IPS-18a (cell line): ENCODE measurements around the gene ALDH1L1.
"Not testable (repeated sequence)": the region's sequence is repeated elsewhere in the genome, so short reads cannot be mapped to it uniquely, and the experiment has no call there.

Source experiments
- H3K27ac ChIP-seq: one replicate; pipeline ENCODE4 v1.5.1; 2013; ENCODE audit warnings: low read length
- H3K27me3 ChIP-seq: one replicate; pipeline ENCODE4 v1.6.1; 2013; ENCODE audit warnings: mild to moderate bottlenecking, low read length; ENCODE audit not compliant: control insufficient read depth, insufficient read depth
- H3K36me3 ChIP-seq: one replicate; pipeline ENCODE4 v1.6.1; 2013; ENCODE audit warnings: low read depth, low read length; ENCODE audit not compliant: control insufficient read depth
- H3K4me1 ChIP-seq: one replicate; pipeline ENCODE4 v1.6.1; 2013; ENCODE audit warnings: low read depth, low read length; ENCODE audit not compliant: control insufficient read depth
- H3K4me3 ChIP-seq: one replicate; pipeline ENCODE4 v1.5.1; 2013; ENCODE audit warnings: low read length
- H3K9ac ChIP-seq: one replicate; pipeline ENCODE4 v1.6.1; 2013; ENCODE audit warnings: mild to moderate bottlenecking, low read length, moderate library complexity
- H3K9me3 ChIP-seq: one replicate; pipeline ENCODE4 v1.6.1; 2013; ENCODE audit warnings: low read depth, low read length; ENCODE audit not compliant: control insufficient read depth

Gene ALDH1L1

GRCh38 chr3:126104742-126105605 is 75.4 kb downstream of the ALDH1L1 start:
- Histone ChIP-seq H3K27me3 (no peaks in the 10 kb centered on the region), H3K27ac (no peak overlapping the region), H3K4me3 (no peak overlapping the region)

DNA sequence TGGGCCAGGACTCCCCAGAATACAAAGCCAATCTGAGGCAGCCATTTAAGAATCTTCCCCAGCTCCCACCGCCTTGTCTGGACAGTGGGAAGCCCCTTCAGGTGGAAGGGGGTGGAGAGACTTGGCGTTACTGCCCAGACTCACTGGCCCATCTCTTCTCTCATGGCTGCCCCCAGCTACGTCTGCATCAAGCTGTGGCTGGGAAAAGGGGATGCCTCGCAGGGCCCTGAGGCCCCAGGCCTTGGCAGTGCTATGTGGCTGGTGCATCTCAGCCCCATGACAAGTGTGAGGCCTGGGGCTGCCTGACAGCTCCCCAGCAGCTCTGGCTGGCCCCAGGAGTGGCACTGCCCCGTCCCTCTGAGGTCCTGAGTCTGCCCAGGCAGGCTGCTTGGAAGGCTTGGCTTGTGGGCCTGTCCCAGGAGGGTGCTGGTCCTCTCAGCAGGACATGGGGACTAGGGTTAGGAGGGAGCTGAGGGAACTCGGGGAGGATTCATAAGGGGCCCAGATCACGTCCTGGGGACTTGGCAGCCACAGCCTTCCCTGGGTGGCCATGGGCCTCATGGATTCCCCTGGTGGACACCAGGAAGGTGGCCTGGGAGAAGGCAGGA is 76.3 kb downstream of the ALDH1L1 start:
- Histone ChIP-seq H3K27ac (no peak overlapping the region), H3K9me3 (no peaks in the 10 kb centered on the region), H3K36me3 (no peaks in the 10 kb centered on the region), H3K4me3 (no peak overlapping the region), H3K9ac (no peak overlapping the region), H3K27me3 (no peaks in the 10 kb centered on the region), H3K4me1 (no peaks in the 10 kb centered on the region)

More at GRCh38 chr3:126104742-126105605, 75.4 kb downstream of the ALDH1L1 start:
- Histone ChIP-seq H3K4me1 (no peaks in the 10 kb centered on the region), H3K36me3 (no peaks in the 10 kb centered on the region), H3K9ac (no peak overlapping the region), H3K9me3 (no peaks in the 10 kb centered on the region)

- H3K9me3 ChIP-seq: no peaks in the 10 kb centered on the region
- H3K4me1 ChIP-seq: no peaks in the 10 kb centered on the region
- no peak overlapping the region for H3K9ac ChIP-seq
- H3K4me3 ChIP-seq: no peak overlapping the region
- H3K36me3 ChIP-seq: no peaks in the 10 kb centered on the region
- no peak overlapping the region for H3K27ac ChIP-seq
- no peaks in the 10 kb centered on the region for H3K27me3 ChIP-seq
These were observed 77.0 kb downstream of the ALDH1L1 start for GRCh38 chr3:126103121-126104027.

GRCh38 chr3:126102530-126102951 is 77.8 kb downstream of the ALDH1L1 start:
- no peak overlapping the region for H3K9ac ChIP-seq
- H3K36me3 ChIP-seq: no peaks in the 10 kb centered on the region
- H3K27ac ChIP-seq: no peak overlapping the region
- H3K27me3 ChIP-seq: no peaks in the 10 kb centered on the region
- H3K4me3 ChIP-seq: no peak overlapping the region
- no peaks in the 10 kb centered on the region for H3K4me1 ChIP-seq
- no peaks in the 10 kb centered on the region for H3K9me3 ChIP-seq

GRCh38 chr3:126102011-126102410 is 78.4 kb downstream of the ALDH1L1 start:
- Histone ChIP-seq H3K27ac (no peak overlapping the region), H3K36me3 (no peaks in the 10 kb centered on the region), H3K9me3 (peaks cover under 1% of the 10 kb centered on the region), H3K27me3 (no peaks in the 10 kb centered on the region), H3K9ac (no peak overlapping the region), H3K4me3 (no peak overlapping the region), H3K4me1 (no peaks in the 10 kb centered on the region)

DNA sequence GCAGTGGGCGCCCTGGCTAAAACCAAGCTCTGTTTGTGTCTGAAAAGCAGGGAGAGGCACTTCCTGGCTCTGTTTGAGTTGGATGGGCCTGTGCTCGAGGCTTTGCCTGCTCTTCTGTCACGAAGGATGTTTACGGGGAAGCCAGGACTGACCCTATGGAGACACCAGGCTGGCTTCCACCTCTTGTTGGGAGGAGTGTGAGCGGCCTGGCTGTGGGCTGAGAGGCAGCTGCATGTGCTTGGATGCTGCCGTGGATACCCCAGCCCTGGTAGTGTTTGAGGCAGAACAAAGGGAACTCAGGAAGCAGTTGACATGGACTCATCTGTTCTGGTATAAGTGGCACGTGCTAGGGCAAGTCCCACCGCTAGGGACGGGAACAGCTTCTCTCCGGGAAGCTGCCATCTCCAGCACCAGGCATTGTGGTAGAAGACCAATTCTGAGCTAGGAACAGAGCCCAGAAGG is 78.8 kb downstream of the ALDH1L1 start:
- no peaks in the 10 kb centered on the region for H3K36me3 ChIP-seq
- no peak overlapping the region for H3K4me3 ChIP-seq
- H3K27me3 ChIP-seq: no peaks in the 10 kb centered on the region
- H3K9ac ChIP-seq: no peak overlapping the region
- no peak overlapping the region for H3K27ac ChIP-seq
- no peaks in the 10 kb centered on the region for H3K4me1 ChIP-seq
- peaks cover 4% of the 10 kb centered on the region for H3K9me3 ChIP-seq

DNA sequence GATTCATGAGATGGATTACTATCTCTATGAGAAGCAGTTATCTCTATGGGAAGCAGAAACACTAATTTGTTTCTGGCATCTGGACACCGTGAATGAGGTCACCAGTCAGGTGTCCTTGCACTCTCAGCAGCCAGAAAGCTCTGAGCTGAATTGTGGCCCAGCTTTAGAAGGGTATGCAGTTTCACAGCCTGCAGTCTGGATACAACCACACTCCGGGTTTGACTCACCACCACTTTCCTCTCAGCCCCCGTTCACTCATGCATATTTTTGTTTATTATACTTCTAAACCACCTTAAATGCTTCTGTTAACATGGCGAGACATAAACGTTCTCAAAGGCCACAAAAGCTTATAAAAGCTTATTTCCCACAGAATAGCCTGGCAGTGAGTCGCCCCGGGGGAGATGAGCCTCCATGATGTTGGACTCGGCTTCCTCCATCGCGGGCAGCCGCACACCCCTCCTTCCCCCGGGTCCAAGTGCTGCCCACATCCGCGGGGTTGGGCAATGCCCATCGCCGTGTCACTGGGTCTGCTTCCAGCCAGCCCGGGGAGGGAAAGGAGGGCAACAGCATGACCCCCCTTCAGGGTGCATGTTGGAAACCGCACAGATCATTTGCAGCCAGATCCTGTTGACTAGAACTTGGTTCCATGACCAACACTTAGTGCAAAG is 79.6 kb downstream of the ALDH1L1 start:
- Histone ChIP-seq H3K27me3 (no peaks in the 10 kb centered on the region), H3K4me1 (no peaks in the 10 kb centered on the region), H3K9ac (no peak overlapping the region), H3K27ac (no peak overlapping the region), H3K4me3 (no peak overlapping the region), H3K36me3 (no peaks in the 10 kb centered on the region), H3K9me3 (peaks cover 8% of the 10 kb centered on the region)

GRCh38 chr3:126100269-126100633 is 80.1 kb downstream of the ALDH1L1 start:
- Histone ChIP-seq H3K27me3 (no peaks in the 10 kb centered on the region), H3K27ac (no peak overlapping the region), H3K4me1 (no peaks in the 10 kb centered on the region), H3K9ac (no peak overlapping the region), H3K4me3 (no peak overlapping the region), H3K9me3 (peaks cover 9% of the 10 kb centered on the region), H3K36me3 (no peaks in the 10 kb centered on the region)

GRCh38 chr3:126098391-126098858 is 82.0 kb downstream of the ALDH1L1 start:
- Histone ChIP-seq H3K9me3 (peaks cover 9% of the 10 kb centered on the region), H3K9ac (no peak overlapping the region), H3K36me3 (no peaks in the 10 kb centered on the region), H3K4me1 (no peaks in the 10 kb centered on the region), H3K27me3 (no peaks in the 10 kb centered on the region), H3K27ac (no peak overlapping the region), H3K4me3 (no peak overlapping the region)

DNA sequence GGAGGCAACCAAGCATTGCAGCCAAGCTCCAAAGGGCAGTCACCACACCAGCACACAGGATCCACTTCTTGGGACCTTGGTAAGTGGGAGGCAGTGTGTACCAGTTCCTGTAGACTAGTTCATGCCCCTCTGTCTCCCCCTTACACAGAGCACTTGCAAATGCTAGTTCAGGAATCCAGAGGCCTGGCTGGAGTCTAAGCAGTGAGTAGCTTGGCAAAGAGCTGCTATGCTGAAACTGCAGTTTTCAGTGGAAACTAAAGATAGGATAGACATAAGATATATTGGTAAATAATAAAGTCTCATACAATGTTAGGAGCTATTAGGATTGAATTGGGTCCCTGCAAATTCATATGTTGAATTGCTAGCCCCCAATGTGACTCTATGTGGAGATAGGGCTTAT is 82.6 kb downstream of the ALDH1L1 start:
- no peaks in the 10 kb centered on the region for H3K36me3 ChIP-seq
- no peaks in the 10 kb centered on the region for H3K27me3 ChIP-seq
- no peak overlapping the region for H3K27ac ChIP-seq
- H3K4me3 ChIP-seq: no peak overlapping the region
- no peak overlapping the region for H3K9ac ChIP-seq
- H3K9me3 ChIP-seq: peaks cover 9% of the 10 kb centered on the region
- H3K4me1 ChIP-seq: no peaks in the 10 kb centered on the region

DNA sequence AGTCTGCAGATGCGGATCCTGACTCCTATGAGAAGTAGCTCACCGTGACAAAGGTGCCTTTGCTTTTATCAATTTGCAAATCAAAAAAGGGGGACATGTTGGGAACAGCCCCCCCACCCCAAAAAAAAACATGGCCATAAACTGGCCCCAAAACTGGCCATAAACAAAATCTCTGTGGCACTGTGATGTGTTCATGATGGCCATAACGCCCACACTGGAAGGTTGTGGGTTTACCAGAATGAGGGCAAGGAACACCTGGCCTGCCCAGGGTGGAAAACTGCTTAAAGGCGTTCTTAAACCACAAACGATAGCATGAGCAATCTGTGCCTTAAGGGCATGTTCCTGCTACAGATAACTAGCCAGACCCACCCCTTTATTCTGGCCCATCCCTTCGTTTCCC is 84.1 kb downstream of the ALDH1L1 start:
- not testable (repeated sequence) for H3K27ac ChIP-seq, H3K9ac ChIP-seq, H3K9me3 ChIP-seq, H3K4me3 ChIP-seq, H3K27me3 ChIP-seq, H3K36me3 ChIP-seq, H3K4me1 ChIP-seq
